Endothelial cell of umbilical vein (primary cell): ENCODE data around the gene LAMTOR5. TPM values are rescaled to one million over a fixed set of nuclear protein-coding genes. Genes with fewer than 3 reads are reported as not detected.

ENCODE experiments used
- BruUV-seq: library from RNA; stranded (reverse); fragments of 400-500 nt; replicated peaks from 2 replicates; lab custom pipeline; 2021; lab: Mats Ljungman, UMichigan
- CTCF ChIA-PET: fragments of 300-600, 350-600 bp; sonication (Branson Sonifier 250); formaldehyde crosslinking; loops from one replicate; lab custom pipeline; 2021; ENCODE audit warnings: antibody characterized with exemption, inconsistent platforms; lab: Charles Lee
- POLR2A ChIA-PET: fragments of 300-600, 350-600 bp; sonication (Branson Sonifier 250); formaldehyde crosslinking; loops from one replicate; lab custom pipeline; 2021; ENCODE audit warnings: antibody characterized with exemption, inconsistent platforms; lab: Charles Lee
- DNase-seq: peaks from one replicate; pipeline ENCODE4 v3.0.0-alpha.2; 2011; ENCODE audit warnings: low read depth, low spot score
- FAIRE-seq: peaks from 2 replicates; lab custom pipeline; 2011; peaks lifted over from hg19 to GRCh38; lab: Jason Lieb, UNC
- H2AFZ ChIP-seq: 2 replicates; pipeline ENCODE4 v1.6.0; 2012; ENCODE audit warnings: low read depth, low read length, control low read depth, inconsistent platforms
- H3K27ac ChIP-seq: 2 replicates; pipeline ENCODE4 v1.5.1; 2011; ENCODE audit warnings: low read depth, mild to moderate bottlenecking, control low read depth, low read length, moderate library complexity; ENCODE audit not compliant: insufficient read depth
- H3K27me3 ChIP-seq, 2 experiments: 2 replicates each; pipeline versions ENCODE4 v1.6.0 to v1.6.1; 2011; ENCODE audit warnings: low read length in 2 of 2, mixed read lengths in 1 of 2; ENCODE audit not compliant: control insufficient read depth in 2 of 2, insufficient read depth in 2 of 2
- H3K36me3 ChIP-seq, 2 experiments: 2 replicates in 1 of 2; 3 replicates in 1 of 2; pipeline ENCODE4 v1.5.1; 2011; ENCODE audit warnings: low read length in 2 of 2, mild to moderate bottlenecking in 1 of 2, moderate library complexity in 1 of 2; ENCODE audit not compliant: control insufficient read depth in 2 of 2, insufficient read depth in 2 of 2; ENCODE audit errors: extremely low read depth in 1 of 2
- H3K4me1 ChIP-seq: 3 replicates; pipeline ENCODE4 v1.5.1; 2011; ENCODE audit warnings: mild to moderate bottlenecking, low read length; ENCODE audit not compliant: control insufficient read depth, insufficient read depth; ENCODE audit errors: extremely low read depth
- H3K4me2 ChIP-seq: 2 replicates; pipeline ENCODE4 v1.6.1; 2011; ENCODE audit warnings: low read length, control low read depth, mixed read lengths; ENCODE audit not compliant: insufficient read depth
- H3K4me3 ChIP-seq, 3 experiments: fragments of 200-600 bp in 1 of 3; sonication (generic), shearing (Covaris generic) in 1 of 3; replicated peaks in 1 of 3; 2 replicates each; pipeline ENCODE4 v1.5.1; 2011 to 2016; ENCODE audit warnings: control low read depth in 3 of 3, low read length in 3 of 3, mild to moderate bottlenecking in 2 of 3, inconsistent platforms in 1 of 3, low read depth in 1 of 3, moderate library complexity in 1 of 3; ENCODE audit not compliant: insufficient read depth in 1 of 3
- H3K79me2 ChIP-seq: 2 replicates; pipeline ENCODE4 v1.6.0; 2012; ENCODE audit warnings: low read length, inconsistent platforms; ENCODE audit not compliant: control insufficient read depth, insufficient read depth
- H3K9ac ChIP-seq: replicated peaks from 2 replicates; pipeline ENCODE3; 2011; ENCODE audit warnings: low read length, control low read depth; ENCODE audit not compliant: insufficient read depth; ENCODE audit errors: extremely low read depth
- H3K9me1 ChIP-seq: replicated peaks from 3 replicates; pipeline ENCODE4 v1.6.0; 2011; ENCODE audit warnings: mild to moderate bottlenecking, low read length; ENCODE audit not compliant: control insufficient read depth, insufficient read depth; ENCODE audit errors: extremely low read depth
- H3K9me3 ChIP-seq: replicated peaks from 2 replicates; pipeline ENCODE4 v1.5.1; 2012; ENCODE audit warnings: low read length, inconsistent platforms; ENCODE audit not compliant: control insufficient read depth, insufficient read depth
- H4K20me1 ChIP-seq: replicated peaks from 2 replicates; pipeline ENCODE3; 2011; ENCODE audit warnings: mild to moderate bottlenecking, low read length; ENCODE audit not compliant: control insufficient read depth, insufficient read depth; ENCODE audit errors: extremely low read depth
- CTCF ChIP-seq, 2 donors: IDR thresholded peaks; 1 replicate in 1 of 2; 2 replicates in 1 of 2; pipeline ENCODE4 v1.5.1; 2011; ENCODE audit warnings: low read length in 2 of 2, mild to moderate bottlenecking in 2 of 2, moderate library complexity in 2 of 2, control low read depth in 1 of 2, inconsistent platforms in 1 of 2, low read depth in 1 of 2; ENCODE audit not compliant: insufficient read depth in 1 of 2; ENCODE audit errors: extremely low read depth in 1 of 2
- EZH2 ChIP-seq: IDR thresholded peaks from 2 replicates; pipeline ENCODE4 v1.6.1; 2012; ENCODE audit warnings: borderline replicate concordance, low read depth, mild to moderate bottlenecking, moderate library complexity, low read length, inconsistent platforms; ENCODE audit not compliant: severe bottlenecking
- FOS ChIP-seq: IDR thresholded peaks from 2 replicates; pipeline ENCODE4 v1.6.1; 2011; ENCODE audit warnings: mild to moderate bottlenecking, low read length, moderate library complexity, borderline replicate concordance; ENCODE audit not compliant: insufficient read depth
- GATA2 ChIP-seq: IDR thresholded peaks from 2 replicates; pipeline ENCODE4 v1.7.0; 2011; ENCODE audit warnings: low read depth, mild to moderate bottlenecking, moderate library complexity, mixed read lengths, low read length; ENCODE audit not compliant: insufficient read length, insufficient read depth
- MAX ChIP-seq: IDR thresholded peaks from 2 replicates; pipeline ENCODE4 v1.6.1; 2011; ENCODE audit not compliant: insufficient read depth, insufficient read length
- MYC ChIP-seq: IDR thresholded peaks from one replicate; pipeline ENCODE4 v1.6.1; 2011; ENCODE audit warnings: mild to moderate bottlenecking, low read depth, low read length
- POLR2A ChIP-seq: IDR thresholded peaks from 2 replicates; pipeline ENCODE4 v1.6.1; 2012; ENCODE audit warnings: low read depth, mild to moderate bottlenecking, control low read depth, low read length
- POLR2AphosphoS5 ChIP-seq: IDR thresholded peaks from 2 replicates; pipeline ENCODE4 v1.6.1; 2012; ENCODE audit warnings: low read depth, mild to moderate bottlenecking, control low read depth, low read length, moderate library complexity; ENCODE audit not compliant: insufficient read depth
- dilution Hi-C: fragments of 300-500 bp; cut with MboI; formaldehyde crosslinking; loops from one replicate; pipeline ENCODE4 v1.15.0; 2019; ENCODE audit warnings: low sequenced_read_pairs; ENCODE audit not compliant: extremely low pct_ligation_motif_present
- intact Hi-C: fragments of 100-400 bp; cut with micrococcal nuclease; formaldehyde crosslinking; loops from one replicate; pipeline ENCODE4 v1.10.0; 2022
- polyA plus RNA-seq, 4 experiments: library from polyadenylated mRNA; depleted of rRNA in 3 of 4; stranded (reverse) in 3 of 4; unstranded in 1 of 4; fragments of >200 nt; gene quantifications; 2 replicates each; pipeline versions ENCODE4 v1.2.1 to v1.2.3, GENCODE V29; 2011 to 2012; ENCODE audit warnings: missing spikeins in 1 of 4
- total RNA-seq: library from RNA; stranded (reverse); gene quantifications from 2 replicates; pipeline ENCODE4 v1.2.3, GENCODE V29; 2021

The LAMTOR5 gene
- total and polyA plus RNA-seq, 2 donors (not counting 3 experiments of a cell fraction or from before 2014, with no cell fraction given), result 150 to 503 TPM

- H3K9me3 ChIP-seq, result no peaks in the 10 kb centered on the region
- H3K27ac ChIP-seq, result no peak overlapping the region
- no peak overlapping the region for H3K4me3 ChIP-seq
- TF ChIP-seq POLR2A (no peak), MAX (no peak), CTCF (IDR thresholded peaks at IDR 0.05; ENCODE audit: extremely low read depth in 1 of 2, insufficient read depth in 1 of 2, low read depth in 1 of 2, low read length in 2 of 2) (no peak), EZH2 (no peak), POLR2AphosphoS5 (no peak), GATA2 (no peak), FOS (no peak), MYC (no peak)
- peaks cover 19% of the 10 kb centered on the region for H3K79me2 ChIP-seq
- intact Hi-C loops (no loop called here), dilution Hi-C loops (no loop called here)
- H4K20me1 ChIP-seq, result no peaks in the 10 kb centered on the region
- no peak overlapping the region for H3K4me2 ChIP-seq
- H3K9me1 ChIP-seq, result no peaks in the 10 kb centered on the region
- H3K9ac ChIP-seq, result no peak overlapping the region
- FAIRE-seq, result no peak
- CTCF ChIA-PET, result interaction anchor here (1.7 to 8.3 kb wide), 5 partner anchors 28 to 202 kb away, joined by 3 to 120 read pairs (median 22); no protein-coding TSS in a partner anchor
- DNase-seq, result no peak
- POLR2A ChIA-PET, result interaction anchor here (0.6 to 1.2 kb wide), 3 partner anchors 71 to 212 kb away, joined by 3 read pairs; no protein-coding TSS in a partner anchor
- H3K36me3 ChIP-seq, result peaks cover 3% of the 10 kb centered on the region in 2 experiments
- no peaks in the 10 kb centered on the region for H3K27me3 ChIP-seq
- no peak overlapping the region for H2AFZ ChIP-seq
- peaks cover 9% of the 10 kb centered on the region for H3K4me1 ChIP-seq
- no TSS peak for BruUV-seq
Measured at GRCh38 chr1:110409316-110409715, 1.8 kb upstream of the LAMTOR5 start.
